Pulmonary artery endothelial cell (primary cell): ENCODE data around the gene SP2. TPM values are rescaled to one million over a fixed set of nuclear protein-coding genes. Genes with fewer than 3 reads are reported as not detected.

Experiments used
- DNase-seq: peaks from one replicate; pipeline ENCODE4 v3.0.0-alpha.2; 2011; ENCODE audit warnings: low read depth, low spot score
- total RNA-seq: library from RNA; depleted of rRNA; stranded (reverse); fragments of >200 nt; gene quantifications from 2 replicates; pipeline ENCODE4 v1.2.3, GENCODE V29; 2014

Gene SP2
- total RNA-seq, 1 donor from 2014 or later: 1.3 TPM

GRCh38 chr17:47948706-47949196 is 52.7 kb downstream of the SP2 start:
- DNase-seq: no peak

DNA sequence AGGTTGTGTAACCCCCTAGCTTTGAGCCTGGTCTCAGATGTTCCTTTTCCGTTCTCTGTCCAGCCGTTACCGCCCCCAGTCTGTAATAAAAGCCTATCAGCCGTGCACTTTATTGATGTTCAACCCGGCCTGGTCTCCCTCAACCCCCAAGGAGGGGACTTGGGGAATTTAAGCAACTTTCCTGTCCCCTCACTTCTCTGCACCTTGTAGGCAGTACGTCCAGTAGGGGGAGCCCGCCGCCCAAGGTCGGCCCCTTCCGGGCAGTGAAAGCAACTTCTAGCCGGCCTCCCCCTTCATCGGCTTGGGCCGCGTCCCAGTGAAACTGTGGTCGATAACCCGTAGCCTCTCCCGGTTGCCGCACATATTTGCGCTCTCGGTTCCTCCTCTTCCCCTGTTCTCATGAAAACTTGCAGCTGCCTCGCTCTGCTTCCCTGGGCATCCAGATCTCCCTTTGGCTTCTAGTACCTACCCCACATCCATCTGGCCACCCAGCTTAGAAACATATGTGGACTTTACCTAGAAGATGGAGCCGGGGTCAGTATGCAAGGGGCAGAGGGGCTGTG is 53.2 kb downstream of the SP2 start:
- peak; percentile 30 for DNase-seq

GRCh38 chr17:47949946-47950345 is 53.9 kb downstream of the SP2 start:
- no peak for DNase-seq

GRCh38 chr17:47950448-47950847 is 54.4 kb downstream of the SP2 start:
- no peak for DNase-seq

DNA sequence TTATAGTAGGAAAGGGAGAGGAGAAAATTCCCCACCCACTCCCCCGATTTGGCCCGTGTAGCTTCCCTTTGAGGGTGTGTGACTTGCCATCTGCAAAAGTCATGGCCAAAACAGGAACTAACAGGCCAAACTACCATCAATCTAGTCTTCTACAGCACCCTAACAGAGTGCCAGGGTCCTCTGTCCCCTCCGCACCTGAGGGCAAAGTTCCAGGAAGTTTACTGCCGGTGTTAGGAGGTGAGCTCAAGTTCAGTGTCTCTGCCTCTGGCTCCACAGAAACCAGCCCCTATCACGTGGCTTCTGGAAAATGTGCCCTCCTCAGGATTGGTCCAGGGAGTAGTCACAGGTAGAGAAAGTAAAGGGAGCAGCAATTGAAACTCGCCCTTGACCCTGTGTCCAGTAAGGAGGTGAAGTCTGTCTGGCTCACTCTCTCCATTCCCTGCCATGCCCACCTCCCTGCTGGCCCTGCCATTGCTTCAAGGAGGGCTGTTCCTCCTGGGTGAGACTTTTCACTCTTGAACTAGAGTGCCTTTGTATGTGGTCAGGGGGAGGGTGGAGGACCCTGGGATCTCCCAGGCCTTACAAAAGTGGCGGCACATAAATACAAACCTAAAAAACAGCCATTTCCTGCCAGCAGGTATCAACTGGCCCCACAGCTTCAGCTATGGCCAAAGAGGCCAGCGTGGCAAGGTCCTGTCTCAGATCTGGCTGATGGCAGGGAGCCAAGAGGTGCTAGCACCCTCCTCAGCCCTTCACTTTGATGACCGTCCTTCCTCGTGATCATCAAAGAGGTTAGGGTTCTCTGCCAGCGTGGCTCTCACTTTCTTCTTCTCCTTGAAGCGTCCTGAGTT is 56.4 kb downstream of the SP2 start:
- no peak for DNase-seq

DNA sequence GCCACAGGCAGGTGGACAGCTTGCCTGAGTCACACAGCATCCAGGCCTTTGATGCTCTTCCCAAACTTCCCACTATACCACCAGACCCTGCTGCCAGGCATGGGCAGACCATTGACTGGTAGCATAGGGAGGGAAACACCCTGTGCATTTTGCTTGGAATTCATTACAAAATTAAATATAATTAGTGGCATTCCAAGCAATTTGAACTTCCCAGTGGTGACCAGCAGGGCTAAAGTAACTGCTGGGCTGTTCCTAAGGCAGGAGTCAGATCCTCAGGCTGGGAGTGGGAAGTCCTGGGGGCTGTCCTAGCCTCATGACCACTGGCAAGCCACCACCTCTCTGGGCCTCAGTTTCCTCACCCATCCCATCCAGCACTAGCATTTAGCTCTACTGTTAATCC is 57.9 kb downstream of the SP2 start:
- no peak for DNase-seq

DNA sequence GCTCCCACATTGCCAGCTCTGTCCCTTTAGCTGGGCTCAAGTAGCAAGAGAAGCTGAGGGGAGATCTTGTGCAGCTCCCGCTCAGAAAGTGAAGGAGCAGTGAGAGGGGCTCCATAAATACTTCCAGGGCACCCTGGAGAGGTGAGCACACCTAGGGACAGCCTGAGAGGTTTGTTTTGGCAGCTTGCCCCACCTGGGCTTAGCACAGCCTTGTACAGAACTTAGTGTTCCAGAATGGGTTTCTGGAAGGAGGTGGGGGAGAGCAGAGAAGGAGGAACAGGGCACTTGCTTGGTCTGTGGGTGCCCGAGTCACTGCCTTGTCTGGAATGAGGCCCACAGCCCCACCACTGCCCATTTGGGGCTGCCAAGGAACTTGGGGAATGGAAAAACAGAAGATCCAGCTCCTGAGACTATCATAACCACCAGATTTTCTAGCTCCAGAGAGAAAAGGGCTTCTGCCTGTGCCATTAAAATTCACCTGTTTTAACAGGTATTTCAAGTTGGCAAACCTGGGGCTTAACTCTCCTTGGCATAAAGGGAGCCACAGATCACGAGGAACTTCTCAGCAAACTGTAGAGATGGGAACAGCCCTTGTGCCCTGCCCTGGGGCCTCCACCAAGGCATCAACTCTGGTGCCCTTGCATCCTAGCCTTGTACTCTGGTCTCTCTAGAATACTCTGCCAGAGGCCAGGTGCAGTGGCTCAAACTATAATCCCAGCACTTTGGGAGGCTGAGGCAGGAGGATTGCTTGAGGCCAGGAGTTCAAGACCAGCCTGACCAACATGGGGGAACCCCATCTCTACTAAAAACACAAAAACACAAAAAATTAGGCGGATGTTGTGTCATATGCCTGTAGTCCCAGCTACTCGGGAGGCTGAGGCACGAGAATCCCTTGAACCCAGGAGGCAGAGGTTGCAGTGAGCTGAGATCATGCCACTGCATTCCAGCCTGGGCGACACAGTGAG is 59.7 kb downstream of the SP2 start:
- DNase-seq: no peak

DNA sequence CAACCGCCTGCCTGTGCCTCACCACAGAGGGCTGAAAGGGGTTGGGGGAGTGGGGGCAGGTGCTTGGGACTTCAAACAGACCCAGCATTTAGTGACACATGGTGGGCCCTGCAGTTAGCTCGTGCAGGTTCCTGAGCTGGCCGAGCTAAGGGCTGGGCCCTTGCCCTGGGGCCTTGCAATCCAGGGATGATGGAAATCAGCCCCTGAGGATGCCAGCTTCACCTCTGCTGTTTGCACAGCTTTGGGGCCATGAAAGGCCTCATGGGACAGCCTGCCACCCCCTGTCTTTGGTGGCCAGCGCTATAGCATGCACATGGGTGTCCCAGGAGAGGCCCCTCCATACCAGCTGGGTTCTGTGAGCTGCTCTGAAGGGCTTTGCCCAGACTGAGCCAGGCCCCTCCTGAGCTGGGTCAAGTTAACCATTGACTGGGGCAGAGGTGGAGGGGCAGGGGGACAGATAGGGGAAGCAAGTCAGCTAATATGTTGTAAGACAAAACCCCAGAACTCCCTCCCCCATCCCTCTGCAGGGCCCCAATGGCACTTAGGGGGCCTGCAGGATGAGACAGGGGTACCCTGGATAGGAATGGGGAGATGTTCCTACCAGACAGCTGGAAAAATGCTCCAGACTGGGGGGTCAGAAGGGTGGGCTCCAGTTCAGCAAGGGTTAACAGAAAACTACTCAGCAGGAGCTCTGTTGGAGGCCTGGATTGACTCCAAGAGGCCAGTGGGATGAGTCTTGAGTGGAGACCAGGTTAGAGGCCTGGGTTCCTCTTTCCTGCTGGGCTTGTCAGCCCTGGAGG is 61.0 kb downstream of the SP2 start:
- no peak for DNase-seq

GRCh38 chr17:47957591-47958490 is 61.8 kb downstream of the SP2 start, which contains the start of gene PRR15L:
PRR15L (minus strand) TSS chr17:47957883; CDS start chr17:47953234, 4,649 bp downstream.
- DNase-seq: no peak

GRCh38 chr17:47959825-47960655 is 64.0 kb downstream of the SP2 start:
- no peak for DNase-seq

DNA sequence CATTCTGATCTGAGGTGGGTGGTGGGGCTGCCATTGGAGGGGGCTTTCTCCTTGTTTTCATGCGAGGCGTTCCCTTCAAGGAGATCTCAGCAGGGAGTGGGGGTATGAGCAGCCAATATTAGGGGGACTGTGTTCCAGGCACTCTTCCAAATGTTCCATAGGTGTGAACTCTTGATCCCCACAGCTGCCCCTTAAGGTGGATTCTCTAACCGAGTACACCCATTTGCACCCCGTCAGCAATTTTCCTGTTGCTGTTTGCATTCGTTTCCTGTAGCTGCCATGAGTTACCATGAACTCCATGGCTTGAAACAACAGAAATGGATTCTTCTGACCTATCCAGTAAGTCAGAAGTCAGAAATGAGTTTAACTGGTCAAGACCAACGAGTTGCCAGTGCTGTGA is 65.4 kb downstream of the SP2 start:
- no peak for DNase-seq

DNA sequence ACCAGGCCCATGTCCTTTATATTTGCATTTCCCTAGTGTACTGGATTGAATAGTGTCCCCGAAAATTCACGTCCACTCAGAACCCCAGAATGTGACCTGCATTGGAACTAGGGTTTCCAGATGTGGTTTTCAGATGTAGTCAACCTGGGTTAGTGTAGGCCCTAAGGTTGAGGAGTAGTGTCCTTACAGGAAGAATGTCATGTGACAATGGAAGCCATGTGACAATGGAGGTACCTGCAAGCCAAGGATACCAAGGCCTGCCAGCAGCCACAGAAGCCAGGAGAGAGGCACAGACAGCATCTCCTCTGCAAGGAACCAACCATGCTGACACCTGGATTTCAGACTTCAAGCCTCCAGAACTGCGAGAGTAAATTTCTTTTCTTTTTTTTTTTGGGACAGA is 66.9 kb downstream of the SP2 start:
- DNase-seq: no peak

GRCh38 chr17:47964856-47965255 is 68.8 kb downstream of the SP2 start:
- no peak for DNase-seq

DNA sequence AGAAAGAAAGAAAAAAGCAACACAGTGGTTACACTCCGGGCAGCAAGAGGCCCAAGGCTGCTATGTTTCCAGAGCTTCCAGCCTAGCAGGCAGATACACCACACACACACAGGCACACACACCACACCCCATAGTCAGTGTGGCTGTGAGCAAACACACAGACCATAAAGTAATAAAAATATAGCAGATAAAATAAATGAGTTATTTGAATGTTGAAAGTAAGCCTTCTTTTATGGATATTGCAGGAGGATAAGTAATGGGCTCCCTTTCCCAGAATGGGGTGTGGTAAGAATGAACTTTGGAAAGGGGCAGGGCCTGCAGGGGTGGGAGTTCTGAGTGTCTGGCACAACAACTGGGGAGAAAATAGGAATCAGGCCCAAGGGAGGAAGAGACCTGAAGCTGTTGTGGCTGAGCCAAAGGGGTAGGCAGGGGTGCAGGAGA is 70.1 kb downstream of the SP2 start:
- DNase-seq: no peak

DNA sequence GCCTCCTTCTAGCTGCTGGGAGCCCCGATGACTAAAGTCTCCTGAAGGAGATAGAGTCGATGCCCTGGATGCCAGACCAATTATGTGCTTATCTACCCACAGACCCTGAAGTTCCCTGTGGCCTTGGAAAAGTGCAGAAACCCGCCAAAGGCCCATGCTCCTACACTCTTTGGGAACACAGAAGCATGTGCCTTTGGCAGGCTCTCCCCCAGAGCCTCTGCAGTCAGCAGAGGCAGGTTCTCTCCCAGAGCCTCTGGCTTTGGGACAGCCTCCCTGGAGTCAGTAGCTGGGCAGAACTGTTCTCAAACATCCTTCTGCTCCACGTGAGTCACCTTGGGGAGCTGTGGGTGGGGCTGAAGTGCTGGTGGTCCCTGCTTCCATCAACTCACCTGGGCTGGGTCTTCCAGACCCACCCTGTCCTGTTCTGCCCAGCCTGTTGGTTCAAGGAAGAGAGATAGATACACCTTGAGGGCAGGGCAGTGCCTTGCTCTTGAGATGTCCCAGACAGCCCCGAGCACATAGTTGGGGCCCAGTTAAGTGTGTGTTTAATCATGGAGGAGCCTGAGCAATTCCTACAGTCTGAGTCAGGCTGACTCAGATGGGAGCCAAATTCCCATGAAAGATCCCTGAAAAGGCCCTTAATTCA is 71.7 kb downstream of the SP2 start:
- DNase-seq: no peak

GRCh38 chr17:47968836-47969235 is 72.8 kb downstream of the SP2 start:
- DNase-seq: no peak

GRCh38 chr17:47969930-47970724 is 74.1 kb downstream of the SP2 start:
- no peak for DNase-seq
